ENCODE data around the gene FLVCR1.

DNA sequence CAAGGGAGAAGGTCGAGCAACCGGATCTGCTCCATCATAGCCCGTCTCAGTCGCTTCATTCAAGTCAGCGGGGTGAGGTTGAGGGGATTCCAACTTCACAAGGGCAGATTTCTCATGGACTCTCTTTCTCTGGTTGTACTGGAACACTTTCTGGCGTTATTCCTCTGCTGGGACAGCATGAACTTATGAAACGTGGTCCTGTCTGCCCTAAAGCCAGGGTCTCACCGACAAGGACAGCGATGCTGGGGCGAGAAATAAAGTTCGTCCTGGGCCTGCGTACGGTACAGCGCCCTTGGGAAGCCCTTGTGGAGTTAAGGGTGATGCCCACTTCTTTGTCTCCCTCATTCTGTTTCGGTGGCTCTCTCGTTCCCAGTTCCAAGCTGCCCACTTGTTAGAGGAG lies 1.3 kb upstream of the FLVCR1 start:
- no peak for TF ChIP-seq CTCF (IDR thresholded peaks at IDR 0.05)
- no peak for TF ChIP-seq POLR2A (IDR thresholded peaks at IDR 0.05)

All from thyroid gland (tissue), 4 donors.